ENCODE measurements around the gene MMP25.
"Not testable (repeated sequence)": the region's sequence is repeated elsewhere in the genome, so short reads cannot be mapped to it uniquely, and the experiment has no call there.

MMP25 gene

DNA sequence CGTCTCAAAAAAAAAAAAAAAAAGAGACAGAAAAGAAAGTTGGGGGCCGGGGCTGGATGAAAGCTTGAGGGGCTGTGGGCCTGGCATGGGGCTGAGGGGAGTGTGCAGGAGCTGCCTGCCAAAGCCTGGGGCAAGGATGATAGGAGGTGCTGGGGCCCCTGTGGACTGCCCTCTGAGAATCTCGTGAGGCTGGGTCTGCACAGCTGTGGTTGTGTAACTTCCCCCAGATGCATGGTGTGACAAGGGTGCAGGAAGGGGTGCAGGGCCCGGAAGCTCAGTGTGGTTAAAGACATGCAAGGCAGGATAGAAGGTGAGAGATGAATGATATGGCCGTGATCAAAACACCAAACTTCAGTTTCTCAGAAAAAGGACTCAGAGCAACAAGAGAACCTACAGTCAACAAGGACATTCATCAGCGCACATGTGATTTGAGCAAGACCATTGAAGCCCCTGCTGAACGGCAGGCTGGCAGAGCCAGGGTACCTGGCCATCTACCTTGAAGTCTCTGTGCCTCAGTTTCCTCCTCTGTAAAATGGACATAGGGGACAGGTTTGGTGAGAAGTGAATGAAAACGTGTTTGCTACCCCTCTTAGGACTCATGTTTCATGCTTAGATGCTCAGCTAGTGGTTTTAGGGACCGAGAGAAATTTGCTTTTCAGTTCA is 28.6 kb downstream of the MMP25 start:
- DNase-seq = peak; percentile 58

DNA sequence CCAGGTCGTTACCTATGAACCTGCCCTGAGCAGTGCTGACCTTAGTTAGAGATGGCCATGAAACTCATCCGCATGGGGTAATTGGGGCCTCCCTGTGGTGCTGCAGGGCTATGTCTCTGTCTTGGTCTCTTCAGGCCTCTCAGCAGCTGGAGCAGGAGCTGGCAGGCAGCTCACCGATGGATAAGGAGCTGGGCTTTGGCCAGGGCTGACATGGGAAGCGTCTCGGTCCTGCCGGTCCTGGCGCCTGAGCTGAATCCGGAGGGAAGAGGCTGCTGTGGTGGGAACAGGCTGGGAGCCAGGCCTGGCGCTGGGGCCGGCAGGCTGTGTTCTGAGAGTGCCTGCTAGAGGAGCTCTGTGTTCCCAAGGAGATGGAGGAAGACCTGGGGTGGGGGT is 29.2 kb downstream of the MMP25 start:
- no peak for DNase-seq

DNA sequence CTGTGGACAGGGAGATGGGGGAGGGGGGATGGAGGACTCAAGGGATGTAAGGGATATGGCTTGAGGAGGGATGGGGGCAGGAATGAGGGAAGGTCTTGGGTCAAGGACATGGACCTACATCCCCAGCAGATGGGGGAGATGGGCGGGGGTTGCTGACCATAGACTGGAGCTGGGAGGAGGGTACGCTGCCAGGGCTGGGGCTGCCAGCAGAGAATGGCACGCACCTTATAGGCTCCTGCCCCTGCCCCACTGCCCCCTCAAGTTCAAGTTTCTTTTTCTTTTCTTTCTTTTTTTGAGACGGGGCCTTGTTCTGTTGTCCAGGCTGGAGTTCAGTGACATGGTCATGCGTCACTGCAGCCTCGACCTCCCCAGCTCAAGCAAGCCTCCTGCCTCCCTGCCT is 29.6 kb downstream of the MMP25 start:
- DNase-seq = not testable (repeated sequence)

DNA sequence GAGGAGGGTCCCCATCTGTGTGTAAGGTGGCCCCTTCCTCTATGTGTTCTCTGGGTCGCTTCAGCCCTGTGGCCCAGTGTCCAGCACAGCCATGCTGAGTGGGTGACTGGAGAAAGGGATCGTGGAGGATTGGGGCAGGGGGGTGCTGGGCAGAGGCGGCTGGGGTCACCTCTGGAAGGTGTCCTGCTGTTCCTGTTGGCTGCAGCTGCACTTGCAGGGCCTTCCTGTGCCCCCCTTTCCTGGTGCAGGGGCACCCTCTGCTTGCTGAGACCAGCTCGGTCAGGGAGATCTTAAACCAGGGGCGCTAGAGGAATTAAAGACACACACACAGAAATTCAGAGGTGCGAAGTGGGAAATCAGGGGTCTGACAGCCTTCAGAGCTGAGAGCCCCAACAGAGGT is 30.2 kb downstream of the MMP25 start:
- no peak for DNase-seq

DNA sequence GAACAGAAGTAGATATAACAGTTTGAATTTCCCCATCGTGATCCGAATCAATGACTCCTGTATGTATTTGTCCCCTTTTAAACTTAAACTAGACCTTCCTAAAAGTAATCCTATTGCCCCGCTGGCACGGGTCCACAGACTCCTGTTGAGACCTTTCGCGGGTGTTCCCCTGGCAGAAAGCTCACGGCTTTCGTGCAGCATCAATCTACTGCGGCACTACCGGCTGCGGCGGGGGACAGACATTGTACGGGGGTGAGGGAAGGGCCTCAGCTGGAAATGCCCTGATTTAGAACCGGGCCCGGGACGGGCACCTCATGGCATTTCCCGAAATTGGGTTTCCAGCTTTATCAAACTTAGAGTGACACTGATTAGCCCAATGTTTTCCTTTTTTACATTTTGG is 33.7 kb downstream of the MMP25 start:
- no peak for DNase-seq

DNA sequence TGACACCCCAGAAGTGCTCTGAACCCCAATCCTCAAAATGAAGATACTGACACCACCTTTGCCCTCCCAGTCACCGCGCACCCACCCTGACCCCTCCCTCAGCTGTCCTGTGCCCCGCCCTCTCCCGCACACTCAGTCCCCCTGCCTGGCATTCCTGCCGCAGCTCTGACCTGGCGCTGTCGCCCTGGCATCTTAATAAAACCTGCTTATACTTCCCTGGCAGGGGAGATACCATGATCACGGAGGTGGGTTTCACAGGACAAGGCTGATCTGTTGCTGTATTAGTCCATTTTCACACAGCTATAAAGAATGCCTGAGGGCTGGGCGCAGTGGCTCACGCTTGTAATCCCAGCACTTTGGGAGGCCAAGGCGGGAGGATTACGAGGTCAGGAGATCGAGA is 35.6 kb downstream of the MMP25 start:
- not testable (repeated sequence) for DNase-seq

DNA sequence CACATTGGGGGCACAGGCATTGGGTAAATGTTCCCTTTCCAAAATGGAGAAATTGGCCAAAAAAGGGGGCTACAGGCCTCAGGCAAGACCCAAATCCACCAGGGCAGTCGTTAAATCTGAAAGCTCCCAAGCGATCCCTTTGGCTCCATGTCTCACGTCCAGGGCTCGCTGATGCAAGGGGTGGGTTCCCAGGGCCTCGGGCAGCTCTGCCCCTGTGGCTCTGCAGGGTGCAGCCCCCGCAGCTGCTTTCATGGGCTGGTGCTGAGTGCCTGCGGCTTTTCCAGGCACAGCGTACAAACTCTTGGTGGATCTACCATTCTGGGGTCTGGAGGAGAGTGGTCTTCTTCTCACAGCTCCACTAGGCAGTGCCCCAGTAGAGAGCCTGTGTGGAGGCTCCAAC is 37.0 kb downstream of the MMP25 start:
- not testable (repeated sequence) for DNase-seq

DNA sequence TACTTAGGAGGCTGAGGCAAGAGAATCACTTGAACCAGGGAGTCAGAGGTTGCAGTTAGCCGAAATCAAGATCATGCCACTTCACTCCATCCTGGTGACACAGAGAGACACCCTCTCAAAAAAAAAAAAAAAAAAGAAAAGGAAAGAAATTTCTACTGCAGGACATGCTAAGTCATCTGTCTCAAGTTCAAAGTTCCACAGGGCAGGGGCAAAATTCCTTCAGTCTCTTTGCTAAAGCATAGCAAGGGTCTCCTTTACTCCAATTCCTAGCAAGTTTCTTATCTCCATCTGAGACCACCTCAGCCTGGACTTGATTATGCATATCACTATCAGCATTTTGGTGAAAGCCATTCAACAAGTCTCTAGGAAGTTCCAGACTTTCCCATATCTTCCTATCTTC is 38.1 kb downstream of the MMP25 start:
- no peak for DNase-seq

DNA sequence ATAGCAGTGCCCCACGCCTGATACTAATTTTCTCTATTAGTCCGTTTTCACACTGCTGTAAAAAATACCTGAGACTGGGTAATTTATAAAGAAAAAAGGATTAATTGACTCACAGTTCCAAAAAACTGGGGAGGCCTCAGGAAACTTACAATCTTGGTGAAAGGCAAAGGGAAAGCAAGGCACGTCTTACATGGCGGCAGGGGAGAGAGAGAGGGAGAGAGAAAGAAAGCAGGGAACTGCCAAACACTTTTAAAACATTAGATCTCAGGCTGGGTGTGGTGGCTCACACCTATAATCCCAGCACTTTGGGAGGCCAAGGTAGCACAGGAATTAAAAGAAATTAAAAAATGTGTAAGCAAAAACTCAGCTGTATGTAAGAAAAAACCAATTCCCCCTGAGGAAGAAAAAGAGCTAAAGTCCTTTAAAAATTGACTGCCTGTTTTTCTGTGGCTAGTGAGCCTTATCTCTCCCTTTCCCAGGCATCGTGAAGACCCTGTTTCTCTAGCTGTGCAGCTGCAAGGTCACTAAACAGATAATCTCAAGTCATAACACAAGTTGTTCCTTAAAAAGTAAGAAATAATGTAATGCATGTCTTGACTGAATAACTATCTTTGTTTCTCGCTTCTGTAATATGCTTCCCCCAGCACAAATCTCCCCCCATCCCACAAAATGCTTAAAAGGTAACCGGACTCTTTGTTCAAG is 38.8 kb downstream of the MMP25 start:
- DNase-seq = no peak

DNA sequence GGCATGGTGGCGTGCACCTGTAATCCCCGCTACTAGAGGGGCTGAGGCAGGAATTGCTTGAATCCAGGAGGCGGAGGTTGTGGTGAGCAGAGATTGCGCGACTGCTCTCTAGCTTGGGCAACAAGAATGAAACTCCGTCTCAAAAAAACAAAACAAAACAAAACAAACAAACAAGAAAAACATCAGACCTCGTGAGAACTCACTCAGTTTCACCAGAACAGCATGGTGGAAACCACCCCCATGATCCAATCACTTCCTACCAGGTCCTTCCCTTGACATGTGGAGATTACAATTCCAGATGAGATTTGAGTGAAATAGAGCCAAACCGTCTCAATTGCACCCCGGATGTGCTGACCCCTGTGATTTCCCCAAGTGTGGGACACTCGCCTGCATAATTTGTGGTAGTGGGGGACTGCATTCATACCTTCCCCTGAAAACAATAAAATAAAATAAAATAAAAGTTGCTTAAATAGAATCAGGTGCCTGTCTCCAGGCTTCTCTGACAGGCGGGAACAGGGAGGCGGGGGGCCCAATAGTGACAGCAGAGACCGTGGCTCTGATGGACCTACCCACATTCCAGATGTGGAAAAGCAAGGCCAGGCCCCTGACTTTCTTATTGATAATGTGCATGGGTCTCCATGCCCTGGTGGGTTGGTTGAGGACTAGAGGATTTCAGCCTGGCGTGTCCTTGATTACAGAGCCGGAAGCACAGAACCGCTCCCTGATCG is 39.7 kb downstream of the MMP25 start:
- no peak for DNase-seq

DNA sequence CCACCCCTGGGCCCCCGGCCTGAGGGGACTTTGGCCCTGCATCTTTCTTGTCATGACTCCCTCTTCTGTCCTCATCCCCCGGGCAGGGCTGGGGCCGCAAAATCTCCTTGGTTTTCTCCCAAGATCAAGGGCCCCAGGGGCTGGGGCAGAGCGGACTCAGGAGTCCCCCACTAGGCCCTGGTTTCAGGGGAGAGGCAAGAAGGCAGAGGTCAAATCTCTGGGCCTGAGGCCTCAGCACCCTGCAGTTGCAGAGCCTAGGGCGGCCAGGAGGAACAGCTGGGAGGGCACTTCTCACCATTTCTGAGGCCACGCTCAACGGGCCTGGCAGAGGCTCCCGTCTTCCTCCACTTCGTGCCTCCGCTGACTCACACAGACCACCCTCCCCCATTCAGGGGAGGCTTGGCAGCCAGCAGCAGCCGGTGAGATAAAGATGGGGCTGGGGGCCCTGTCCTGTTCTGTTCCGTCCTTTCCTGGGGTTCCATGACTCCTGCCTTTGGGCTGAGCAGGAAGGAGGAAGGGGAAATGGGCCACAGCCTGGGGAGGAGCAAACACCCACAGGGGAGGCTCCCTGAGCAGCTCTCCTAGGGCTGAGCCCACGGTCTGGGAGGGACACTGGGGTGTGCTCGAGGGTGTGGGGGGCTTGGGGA is 40.4 kb downstream of the MMP25 start:
- DNase-seq = no peak

DNA sequence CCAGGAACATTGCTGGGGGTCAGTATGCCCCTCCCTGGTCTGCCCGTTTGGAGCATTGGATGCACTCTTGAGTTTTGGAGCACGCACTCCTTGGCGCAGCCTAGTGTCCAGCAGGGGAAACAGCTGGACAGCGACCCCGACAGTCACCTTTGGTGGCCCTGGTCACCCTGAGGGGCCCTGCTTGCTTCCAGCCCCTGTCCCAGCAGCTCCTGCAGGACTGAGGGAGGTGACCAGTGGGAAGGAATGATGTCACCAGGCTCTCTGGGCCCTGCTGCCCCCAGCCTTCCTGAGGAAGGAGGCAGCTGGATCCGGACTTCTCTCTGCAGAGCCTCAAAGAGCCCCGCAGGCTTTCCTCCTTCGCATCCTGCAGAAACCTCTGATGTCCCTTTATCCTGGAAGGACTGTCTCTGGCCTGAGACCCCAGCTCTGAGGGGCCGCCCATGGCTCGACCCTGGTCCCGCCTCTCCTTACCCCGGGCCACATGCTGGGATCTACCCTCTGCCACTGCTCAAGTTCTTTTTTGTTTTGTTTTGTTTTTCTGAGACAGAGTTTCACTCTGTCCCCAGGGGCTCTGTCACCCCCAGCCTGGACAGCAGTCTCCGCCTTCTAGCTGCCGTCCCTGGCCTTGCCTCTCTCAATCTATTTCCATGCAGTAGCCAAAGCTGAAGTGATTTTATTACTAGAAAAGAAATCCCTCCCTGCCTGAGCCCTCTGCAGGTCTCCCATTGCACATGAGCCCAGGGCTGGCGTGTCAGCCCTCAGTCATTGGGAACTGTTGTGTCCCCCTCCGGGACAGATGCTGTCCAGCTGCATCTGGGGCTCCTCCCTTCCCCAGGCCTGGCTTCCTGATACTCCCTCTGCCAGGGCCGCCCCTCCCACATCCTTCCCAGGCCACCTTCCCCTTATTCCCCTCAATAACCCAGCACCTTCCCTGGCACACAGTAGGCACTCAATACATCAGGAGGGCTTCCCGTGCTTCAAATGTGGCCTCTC is 41.2 kb downstream of the MMP25 start:
- DNase-seq = no peak

DNA sequence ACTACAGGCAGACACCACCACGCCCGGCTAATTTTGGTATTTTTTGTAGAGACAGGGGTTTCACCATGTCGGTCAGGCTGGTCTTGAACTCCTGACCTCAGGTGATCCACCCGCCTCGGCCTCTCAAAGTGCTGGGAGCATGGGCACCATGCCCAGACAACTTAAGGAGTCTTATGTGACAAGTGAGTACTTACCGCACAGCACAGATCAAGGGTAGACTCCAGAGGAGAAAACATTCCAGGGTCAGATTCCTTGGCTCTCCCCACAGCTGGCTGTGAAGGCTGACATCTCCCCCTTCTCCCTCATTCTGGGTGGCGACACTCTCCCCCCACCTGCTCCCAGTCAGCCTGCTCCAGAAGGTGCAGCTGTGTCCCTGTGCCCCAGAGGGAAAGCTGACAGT is 42.1 kb downstream of the MMP25 start:
- DNase-seq = no peak

DNA sequence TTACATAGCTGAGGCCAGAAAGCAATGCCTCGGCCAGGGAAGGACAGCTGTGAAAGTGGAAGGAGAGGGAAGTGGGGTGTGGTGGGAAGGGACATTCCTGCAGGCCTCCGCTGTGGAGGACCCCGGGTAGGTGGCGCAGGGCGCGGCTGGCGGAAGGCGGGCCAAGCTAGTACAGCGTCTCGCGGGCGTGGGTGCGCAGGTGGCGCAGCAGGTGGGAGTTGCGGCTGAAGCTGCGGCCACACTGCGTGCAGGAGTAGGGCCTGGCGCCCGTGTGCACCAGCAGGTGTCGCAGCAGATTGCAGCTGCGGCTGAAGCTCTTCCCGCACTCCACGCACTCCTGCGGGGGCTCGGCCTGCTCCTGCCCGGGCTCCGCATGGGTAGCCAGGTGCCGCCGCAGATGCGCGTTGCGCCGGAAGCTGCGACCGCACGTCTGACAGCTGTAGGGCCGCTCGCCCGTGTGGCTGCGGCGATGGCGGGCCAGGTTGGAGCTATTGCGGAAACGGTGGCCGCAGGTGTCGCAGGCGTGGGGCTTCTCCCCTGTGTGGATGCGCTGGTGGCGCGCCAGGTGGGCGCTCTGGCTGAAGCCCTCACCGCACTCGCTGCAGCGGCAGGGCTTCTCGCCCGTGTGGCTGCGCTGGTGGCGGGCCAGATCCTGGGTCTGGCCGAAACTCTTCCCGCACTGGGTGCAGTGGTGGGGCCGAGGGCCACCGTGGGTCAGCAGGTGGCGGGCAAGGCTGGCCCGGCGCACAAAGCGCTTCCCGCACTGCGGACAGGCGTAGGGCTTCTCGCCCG is 42.8 kb downstream of the MMP25 start:
- no peak for DNase-seq

DNA sequence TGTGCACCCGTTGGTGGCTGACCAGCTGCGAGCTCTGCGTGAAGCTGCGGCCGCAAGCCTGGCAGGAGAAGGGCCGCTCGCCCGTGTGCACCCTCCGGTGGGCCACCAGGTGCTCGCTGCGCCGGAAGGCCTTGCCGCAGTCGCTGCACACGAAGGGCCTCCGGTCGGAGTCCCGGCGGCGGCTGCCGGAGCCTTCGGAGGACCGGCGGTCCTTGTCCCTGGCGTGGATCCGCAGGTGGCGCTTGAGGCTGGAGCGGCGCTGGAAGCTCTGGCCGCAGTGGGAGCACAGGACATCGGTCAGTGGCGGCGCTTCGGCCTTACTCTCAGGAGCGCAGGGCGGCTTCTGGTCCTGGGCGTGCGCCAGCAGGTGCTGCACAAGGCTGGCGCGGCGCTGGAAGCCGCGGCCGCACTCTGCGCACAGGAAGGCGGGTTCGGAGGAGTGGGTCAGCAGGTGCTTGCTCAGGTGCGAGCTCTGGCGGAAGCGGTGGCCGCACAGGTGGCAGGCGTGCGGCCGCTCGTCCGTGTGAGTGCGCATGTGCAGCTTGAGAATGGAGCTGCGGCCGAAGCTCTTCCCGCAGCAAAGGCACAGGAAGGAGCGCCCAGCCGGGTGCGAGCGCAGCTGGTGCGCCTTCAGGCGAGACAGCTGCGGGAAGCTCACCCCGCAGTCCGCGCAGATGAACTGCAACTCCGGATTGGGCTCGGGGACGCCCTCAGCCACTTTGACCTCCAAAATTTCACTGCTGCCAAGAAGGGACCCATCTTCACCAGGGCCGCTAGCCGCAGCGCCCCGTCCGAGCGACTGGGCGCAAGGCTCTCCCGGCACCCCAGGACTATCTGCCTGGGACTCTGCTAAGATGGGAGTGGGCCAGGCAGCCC is 43.6 kb downstream of the MMP25 start:
- no peak for DNase-seq

DNA sequence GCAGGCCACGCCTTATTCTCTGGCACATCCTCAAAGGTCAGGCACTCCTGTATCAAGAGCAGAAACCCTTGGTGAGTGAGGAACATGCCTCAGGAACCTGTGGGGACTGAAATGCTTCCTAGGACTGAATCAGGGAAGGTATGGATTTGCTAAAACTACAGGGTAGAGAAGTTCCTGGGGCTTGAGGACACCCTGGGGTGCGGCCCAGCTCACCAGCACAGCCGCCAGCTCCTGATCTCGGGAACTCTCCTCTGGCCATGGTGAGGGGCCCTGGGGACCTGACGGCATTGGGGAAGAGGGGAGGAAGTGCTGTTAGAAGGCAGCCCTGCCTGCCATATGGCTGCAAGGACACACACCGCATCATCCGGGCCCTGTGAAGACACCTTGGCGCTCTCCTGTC is 45.2 kb downstream of the MMP25 start:
- DNase-seq = no peak

DNA sequence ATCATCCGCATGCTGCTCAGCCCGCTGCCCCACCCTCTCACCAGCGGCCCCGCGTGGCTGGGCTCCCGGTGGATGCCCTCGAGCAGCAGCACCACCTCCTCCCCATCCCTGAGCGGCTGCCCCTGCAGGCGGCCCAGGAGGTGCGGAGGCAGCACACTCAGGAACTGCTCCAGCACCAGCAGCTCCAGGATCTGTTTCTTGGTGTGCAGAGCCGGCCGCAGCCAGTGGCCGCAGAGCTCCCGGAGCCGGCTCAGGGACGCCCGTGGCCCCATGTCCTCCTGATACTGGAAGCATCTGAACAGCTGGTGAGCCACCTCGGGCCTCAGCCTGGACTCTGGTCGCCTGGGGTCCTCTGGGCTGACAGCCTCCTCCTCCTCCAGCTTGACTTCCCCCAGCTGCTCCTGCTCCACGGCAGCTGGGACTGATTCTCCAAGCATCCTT is 46.2 kb downstream of the MMP25 start:
- DNase-seq = no peak

DNA sequence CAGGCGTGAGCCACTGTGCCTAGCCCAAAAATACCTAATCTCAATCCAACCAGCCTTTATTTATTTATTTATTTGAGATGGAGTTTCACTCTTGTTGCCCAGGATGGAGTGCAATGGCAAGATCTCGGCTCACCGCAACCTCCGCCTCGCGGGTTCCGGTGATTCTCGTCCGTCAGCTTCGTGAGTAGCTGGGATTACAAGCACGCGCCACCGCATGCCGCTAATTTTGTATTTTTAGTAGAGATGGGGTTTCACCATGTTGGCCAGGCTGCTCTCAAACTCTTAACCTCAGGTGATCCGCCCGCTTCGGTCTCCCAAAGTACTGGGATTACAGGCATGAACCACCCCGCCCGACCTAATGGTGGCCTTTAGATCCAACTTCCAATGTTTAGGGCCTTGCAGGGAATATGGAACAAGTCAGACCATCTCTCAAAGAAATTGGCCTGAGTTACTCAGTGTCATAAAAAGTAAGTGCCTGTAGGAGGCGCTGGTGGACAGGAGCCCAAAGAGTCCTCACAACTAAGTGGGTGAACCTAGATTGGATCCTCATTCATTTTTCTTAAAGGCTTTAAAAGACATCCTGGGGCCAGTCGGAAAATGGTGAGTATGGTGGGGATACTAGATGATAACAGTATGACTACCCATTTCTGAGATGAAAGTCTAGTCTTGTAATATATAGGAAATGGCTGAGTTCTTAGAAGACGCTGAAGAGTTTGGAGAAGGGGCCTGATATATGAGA is 48.1 kb downstream of the MMP25 start:
- no peak for DNase-seq

DNA sequence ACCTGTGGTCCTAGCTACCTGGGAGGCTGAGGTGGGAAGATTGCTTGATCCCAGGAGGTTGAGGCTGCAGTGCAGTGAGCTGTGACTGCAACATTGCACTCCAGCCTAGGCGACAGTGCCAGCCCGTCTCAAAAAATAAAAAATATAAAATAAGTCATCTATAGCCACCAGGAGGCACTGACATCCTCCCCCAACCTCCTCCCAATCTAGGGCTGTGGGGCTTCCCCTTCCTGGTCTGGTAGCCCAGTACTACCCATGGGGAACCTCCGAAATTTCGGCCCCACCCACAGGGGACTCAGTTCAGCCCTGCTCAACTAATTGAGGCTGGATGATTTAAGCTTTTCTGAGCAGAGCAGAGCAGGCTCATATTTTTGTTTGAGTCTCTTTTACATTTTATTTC is 49.5 kb downstream of the MMP25 start:
- DNase-seq = peak; percentile 31

DNA sequence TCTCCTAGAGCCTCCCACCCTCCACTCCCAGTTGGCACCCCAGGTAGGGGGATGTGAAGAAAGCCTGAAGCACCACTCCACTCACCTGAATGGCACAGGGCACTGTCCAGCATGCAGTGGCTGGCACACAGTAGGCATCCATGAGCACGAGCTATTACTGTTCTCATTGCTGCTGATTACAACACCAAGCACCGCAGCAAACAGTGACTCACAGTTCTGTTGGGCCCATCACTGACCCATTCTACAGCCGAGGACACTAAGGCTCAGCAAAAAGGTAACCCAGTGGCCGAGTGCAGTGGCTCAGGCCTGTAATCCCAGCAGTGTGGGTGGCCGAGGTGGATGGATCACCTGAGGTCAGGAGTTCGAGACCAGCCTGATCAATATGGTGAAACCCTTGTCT is 50.0 kb downstream of the MMP25 start:
- DNase-seq = no peak

Measured in activated CD4-positive, alpha-beta T cell treated with anti-CD3 and anti-CD28 coated beads for 1 hour (primary cell).